PC-3 (cell line): ENCODE measurements around the gene PCDH9.

Experiments
- EZH2 ChIP-seq: fragments of 300-600 bp; sonication (generic); IDR thresholded peaks from one replicate; pipeline ENCODE4 v1.6.1; 2017; ENCODE audit warnings: antibody characterized with exemption, mild to moderate bottlenecking, low read length; ENCODE audit not compliant: unreplicated experiment
- TF ChIP-seq, protein P1 (sequence below): fragments of 300-600 bp; sonication (generic); conservative IDR thresholded peaks from 2 replicates; pipeline ENCODE4 v1.5.1; 2017; ENCODE audit warnings: antibody characterized with exemption, low read depth, mild to moderate bottlenecking, low read length

DNA sequence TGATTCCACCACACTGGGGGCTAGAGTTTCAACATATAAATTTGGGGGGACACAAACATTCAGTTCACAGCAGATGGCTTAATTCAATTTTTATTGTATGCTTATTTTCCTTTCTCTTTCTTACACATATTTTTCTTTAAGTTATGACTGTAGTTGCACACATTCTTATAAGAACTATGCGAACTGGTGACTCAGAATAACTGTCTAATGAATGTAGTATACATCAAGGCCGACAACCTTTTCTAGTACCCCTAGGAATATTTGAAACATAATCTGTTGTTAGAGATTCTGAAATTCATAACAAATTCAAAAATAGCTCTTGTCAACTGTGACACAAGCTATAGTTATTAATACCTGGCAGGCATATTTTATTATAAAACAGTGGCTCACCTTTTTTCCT lies 695.6 kb downstream of the PCDH9 start:
- TF ChIP-seq, protein P1, sequence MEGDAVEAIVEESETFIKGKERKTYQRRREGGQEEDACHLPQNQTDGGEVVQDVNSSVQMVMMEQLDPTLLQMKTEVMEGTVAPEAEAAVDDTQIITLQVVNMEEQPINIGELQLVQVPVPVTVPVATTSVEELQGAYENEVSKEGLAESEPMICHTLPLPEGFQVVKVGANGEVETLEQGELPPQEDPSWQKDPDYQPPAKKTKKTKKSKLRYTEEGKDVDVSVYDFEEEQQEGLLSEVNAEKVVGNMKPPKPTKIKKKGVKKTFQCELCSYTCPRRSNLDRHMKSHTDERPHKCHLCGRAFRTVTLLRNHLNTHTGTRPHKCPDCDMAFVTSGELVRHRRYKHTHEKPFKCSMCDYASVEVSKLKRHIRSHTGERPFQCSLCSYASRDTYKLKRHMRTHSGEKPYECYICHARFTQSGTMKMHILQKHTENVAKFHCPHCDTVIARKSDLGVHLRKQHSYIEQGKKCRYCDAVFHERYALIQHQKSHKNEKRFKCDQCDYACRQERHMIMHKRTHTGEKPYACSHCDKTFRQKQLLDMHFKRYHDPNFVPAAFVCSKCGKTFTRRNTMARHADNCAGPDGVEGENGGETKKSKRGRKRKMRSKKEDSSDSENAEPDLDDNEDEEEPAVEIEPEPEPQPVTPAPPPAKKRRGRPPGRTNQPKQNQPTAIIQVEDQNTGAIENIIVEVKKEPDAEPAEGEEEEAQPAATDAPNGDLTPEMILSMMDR: no peak
- TF ChIP-seq EZH2: no peak
